Fibroblast of skin of right quadriceps (primary cell): ENCODE results near the gene SELPLG.
"Not testable (repeated sequence)": the region's sequence is repeated elsewhere in the genome, so short reads cannot be mapped to it uniquely, and the experiment has no call there.

Source experiments
- DNase-seq: peaks from one replicate; pipeline ENCODE4 v3.0.0-alpha.2; 2013

Gene SELPLG

GRCh38 chr12:108654622-108655021, 20.9 kb upstream of the SELPLG start:
- not testable (repeated sequence) for DNase-seq

DNA sequence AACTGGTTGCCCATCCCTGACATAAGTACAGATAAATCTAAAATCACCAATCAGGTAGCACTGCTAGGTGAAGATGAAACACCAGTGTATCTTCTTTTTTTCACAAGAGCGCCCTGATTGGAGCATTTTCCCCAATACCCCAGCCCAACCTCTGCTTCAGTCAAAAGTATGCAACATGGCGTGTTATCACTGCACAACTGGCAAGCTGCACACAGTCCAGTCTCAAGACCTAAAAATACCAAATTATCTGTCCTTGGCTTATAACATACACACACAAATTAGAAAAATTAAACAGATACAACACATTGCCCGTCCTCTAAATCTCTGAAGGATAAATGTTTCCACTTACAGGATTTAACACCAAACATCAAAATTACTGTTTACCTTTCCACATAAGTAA, 20.2 kb upstream of the SELPLG start:
- no peak for DNase-seq

DNA sequence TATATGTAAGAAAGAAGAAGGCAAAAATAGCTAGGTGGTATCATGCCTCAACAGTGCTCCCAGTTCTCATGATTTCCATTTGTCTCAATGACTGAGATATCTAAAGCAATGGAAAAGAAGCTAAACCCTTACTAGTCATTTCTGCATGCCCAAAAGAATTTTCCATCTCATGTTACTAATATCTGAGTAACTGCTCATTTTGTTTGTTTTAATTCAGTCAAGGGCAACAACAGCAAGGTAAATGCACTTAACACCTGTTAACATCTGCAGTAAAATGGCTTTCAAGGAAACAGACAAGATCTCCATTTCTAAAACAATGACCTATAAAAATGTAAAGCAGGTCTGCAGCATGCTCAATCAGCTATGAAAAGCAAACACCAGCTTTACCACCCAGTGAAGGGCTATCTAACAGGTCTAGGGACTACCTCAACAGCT, 19.4 kb upstream of the SELPLG start:
- no peak for DNase-seq

GRCh38 chr12:108650083-108650482, 16.4 kb upstream of the SELPLG start:
- DNase-seq: no peak

DNA sequence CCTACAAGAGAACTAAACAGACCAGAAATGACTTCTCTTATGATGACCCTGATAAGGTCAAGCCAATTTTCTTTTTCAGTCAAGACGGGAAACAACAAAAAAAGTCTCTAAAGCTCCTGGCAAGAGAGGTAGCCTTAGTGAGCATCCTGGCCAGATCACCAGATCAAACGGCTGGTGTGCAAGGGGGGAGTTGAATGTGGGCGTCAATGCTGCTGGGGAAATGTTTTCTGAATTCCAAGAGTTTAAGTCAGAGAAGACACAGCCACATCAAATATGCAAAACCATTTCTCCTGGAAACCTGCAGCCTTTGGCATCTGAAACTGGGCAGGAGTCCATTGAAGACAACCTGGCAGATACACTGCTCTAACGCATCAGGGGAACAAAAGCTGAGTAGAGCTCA, 16.0 kb upstream of the SELPLG start:
- peak; percentile 88 for DNase-seq

DNA sequence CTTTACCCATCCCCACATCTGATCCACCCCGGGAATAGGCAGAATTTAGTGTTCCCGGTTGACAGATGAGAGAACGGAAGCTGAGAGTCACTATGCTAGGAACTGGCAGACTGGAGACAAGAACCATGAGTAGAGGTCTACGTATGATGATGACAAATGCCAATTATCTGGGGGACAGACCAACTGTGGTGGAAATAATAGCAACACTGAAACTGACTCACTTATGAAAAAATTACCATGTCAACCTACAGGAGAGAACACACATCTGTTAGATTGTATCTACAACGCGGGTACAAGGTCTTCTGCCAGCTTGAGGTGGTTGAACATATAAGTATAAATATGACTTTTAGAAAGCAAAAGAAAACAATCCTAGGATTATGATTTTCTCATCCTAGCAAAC, 15.4 kb upstream of the SELPLG start:
- peak; percentile 75 for DNase-seq

GRCh38 chr12:108648371-108648770, 14.7 kb upstream of the SELPLG start:
- DNase-seq: no peak

DNA sequence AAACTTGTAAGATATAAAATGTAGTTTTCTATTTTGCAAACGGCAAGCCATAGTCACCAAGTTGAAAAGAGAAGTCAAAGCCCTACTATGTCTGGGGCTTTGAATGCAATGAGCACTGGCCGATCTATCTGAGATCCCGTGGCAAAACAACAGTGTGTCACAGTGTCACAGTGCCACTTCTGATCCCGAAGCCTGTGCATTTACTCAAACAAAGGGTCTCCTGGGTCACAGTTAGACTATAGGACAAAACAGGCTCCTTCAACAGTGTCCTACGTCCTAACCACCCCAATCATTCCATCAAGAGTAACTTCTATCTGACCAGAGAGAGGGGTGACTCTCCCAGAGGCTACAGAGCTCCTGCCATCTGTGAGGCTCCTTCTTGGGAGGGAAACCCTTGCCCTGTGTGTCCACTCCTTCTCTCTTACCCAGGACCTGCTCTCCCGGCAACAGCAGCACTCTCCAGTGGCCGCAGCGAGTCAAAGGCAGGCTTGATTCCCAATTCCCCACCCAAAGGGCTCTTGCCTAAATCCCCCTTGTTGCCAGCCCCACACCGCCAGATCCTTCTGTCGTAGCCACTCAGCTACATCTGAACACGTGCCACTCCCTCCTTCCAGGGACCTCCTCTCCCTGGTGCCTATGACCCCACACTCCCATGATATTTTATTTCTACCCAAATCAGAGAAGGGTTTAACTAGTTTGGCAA, 14.0 kb upstream of the SELPLG start:
- DNase-seq: no peak

GRCh38 chr12:108646600-108647579, 13.2 kb upstream of the SELPLG start:
- peak; percentile 51 for DNase-seq

GRCh38 chr12:108645686-108646599, 12.2 kb upstream of the SELPLG start:
- DNase-seq: no peak

DNA sequence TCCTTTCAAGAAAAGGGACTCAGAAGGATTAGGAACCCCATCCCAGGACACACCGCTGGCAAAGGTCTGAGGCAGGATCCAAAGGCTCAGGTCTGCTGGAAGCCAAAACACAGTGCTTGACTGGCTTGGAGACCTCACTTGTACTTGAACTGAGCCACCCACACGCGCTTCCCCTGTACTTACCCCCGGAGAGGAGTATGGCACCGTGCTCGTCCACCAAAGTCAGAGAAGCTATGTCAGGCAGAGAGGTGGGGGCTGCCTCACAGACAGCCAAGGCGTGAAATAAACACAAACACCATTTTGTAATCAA, 11.1 kb upstream of the SELPLG start:
- DNase-seq: no peak

DNA sequence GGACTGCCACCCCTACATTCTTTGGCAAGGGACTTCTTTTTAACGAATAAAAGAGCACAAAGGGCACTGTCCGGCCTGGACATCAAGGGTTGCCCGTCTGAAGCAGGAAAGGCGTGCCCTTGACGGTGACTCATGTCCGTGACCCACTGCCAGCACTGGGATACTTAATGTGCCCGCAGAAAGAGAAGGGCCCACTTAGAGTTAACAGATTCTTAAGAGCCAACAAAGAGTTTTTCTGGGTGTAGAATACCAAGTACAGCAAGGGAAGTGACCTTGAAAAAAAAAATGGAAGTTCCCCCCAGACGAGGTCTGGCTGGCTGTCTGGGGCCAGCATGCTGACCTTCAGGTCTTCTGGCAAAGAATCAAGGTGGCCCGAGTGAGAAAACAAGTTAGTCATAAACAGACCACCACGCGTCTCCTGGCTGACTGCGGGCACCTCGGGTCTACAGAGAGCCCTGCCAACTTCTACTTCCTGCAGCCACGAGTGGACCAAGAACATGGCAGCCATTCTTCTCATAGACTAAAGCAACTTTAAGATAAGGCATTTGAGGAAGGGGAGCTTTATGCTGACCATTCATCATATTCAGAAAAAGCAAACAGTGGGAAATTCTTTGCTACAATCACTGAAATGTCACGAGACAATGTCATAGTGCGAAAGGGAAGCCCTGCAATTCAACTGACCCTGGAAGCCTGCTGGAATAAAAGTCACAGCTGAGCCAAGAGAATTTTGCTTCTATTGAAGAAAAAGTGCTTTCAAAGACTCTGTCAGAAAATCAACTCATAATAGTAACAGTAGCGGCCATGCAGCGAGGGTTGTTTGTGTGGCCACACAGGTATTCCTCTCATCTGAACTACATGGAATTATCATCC, 10.5 kb upstream of the SELPLG start:
- no peak for DNase-seq

DNA sequence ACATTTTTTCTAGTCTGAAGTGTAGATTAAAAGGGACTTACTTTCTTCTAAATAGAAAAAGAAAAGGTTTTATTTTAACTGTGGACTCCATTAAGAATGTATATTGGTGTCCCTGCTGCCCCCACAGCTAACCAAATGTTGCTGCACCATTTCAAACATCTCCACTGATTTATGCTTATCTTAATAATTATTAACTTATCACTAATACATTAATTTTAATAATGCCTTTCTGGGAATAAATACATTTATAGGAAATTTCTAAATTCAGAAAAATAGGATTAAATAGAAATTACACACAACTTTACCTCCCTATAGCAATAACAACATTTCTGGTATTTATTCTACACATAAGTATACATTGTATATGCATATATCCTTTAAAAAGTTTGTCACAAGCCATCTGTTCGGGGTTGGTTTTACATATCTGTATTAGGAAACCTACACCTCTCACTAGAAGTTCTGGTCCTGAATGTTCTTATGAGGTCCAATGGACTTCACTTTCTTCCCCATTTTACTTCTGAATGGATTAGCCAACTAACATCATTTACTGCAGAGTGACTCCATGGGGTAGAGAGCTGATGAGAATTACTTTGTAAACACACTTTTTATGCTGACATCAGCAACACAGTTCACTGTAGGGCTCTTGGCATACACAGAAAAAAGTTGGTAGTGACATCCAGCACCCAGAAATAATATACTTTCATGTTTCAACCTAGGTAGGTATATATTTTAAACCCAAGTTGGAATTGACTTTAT, 9.4 kb upstream of the SELPLG start:
- no peak for DNase-seq

DNA sequence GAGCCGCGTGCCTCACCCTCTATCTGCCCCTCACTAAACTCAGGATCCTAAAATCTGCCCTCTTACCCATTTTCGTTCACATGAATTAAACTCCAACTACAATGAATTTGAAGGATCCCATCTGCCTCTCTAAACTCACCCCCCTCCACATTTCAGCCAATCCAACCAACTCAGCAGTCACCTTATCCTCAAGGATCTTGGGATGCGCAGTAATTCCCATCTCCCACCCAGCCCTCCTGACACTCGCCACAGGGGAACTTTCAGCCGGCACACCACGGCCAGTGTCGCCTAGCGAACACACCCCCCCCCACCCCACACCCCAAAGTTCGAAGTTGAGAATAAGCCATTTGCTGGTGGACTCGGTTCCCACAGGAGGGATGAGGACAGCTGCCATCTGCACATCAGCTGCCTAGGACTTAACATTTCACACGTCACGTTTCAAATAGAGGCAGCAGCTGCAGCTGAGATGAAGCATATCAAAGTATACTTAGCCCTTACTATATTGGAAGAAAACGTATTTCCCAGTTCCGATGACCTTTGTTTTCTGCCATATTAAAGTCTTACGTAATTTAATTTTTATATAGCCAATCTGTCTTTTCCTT, 8.7 kb upstream of the SELPLG start:
- DNase-seq: no peak

DNA sequence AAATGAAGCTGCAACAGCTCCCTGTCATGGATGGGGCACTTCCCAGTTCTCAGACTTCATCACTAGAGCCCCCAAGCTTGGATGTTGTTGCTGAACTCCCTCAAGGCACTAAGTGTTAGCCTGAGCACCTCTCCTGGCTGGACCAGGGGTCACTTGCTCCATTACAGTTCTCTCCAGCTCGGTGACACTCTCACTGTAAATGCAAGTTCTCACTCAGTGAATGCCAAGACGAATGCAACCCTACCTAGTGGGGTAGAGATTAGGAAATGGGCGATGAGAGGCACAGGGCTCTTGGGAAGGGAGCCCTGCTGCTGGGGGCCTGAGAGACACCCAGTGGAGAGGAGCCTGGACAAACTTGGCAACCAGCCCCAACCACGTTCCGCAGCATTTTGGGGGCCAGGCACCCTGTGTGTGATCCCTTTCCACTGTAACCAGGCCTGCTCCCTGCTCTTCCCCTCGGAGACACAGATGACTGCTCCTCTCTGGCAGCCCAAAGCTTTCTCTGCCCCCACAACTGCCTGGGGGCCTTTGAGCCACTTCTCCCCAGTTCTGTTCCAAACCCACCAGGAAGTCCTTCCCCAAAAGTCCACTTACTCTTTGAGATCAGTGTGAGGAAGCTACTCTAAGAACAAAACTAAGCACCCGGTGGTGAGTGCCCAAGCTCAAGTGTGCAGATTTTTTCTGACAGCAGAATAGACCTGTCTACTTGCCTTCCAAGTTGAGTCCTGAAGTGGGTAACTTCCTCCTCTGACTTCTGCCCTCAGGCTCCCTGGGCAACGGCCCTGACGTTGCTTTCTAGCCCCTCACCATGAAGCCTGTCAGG, 8.0 kb upstream of the SELPLG start:
- no peak for DNase-seq

GRCh38 chr12:108640802-108641445, 7.2 kb upstream of the SELPLG start:
- DNase-seq: peak; percentile 48

DNA sequence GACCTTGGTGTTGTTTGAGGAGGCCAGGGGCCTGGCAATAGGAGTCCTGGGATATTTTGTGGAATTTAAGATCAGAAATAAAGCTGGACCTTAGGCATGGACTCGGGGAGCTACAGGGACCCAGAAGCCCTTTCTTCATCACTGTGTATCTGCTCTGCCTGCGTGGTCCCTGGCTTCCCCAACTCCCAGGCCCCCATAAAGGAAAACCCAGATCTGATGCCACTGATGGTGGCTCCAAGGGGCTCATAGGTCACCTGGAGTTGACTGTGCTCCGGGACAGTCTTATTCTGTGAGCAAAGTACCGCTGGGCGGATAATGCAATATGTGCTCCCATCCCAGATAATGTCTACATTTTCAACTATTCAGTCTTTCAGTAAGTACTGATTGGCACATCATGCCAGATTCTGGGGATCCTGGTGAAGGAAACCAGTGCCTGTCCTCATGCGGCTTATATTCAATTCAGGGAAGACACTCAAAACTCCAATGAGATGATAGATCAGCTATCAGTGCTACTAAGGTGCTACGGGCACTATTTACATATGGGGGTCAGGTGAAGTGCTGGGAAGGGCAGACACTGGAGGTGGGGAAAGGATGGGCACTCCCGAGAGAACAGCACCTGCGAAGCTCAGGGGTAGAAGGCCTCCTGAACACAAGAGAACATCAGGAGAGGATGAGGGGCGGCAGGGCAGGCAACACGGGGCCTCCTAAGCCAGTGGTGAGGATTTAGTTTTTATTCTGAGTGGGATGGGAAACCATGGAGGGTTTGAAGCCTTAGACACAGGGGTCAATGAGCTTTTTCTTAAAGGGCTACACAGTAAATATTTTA, 5.5 kb upstream of the SELPLG start:
- DNase-seq: no peak

- DNase-seq: no peak
These were observed 4.6 kb upstream of the SELPLG start for GRCh38 chr12:108638141-108638827.
